ENCODE measurements around the gene ZBTB46.

DNA sequence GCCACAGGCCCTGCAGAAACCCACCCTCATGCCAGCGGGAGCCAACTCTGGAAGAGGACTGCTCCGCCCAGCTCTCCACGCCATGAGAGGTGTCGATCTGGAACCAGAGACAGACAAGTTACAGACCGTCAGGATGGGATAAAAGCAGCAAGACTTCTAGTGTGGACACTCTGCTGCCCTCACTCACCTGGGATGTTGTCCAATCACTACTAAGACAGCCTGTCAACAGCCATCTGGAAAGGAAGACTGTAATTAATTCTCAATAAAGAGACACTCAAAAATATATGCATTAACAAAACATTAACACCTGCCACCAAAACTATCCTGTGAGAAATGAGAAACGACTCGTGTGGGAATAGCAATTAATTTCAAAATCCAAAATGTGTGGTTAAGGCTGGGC is 63.2 kb downstream of the ZBTB46 start:
- TF ChIP-seq, protein P1, sequence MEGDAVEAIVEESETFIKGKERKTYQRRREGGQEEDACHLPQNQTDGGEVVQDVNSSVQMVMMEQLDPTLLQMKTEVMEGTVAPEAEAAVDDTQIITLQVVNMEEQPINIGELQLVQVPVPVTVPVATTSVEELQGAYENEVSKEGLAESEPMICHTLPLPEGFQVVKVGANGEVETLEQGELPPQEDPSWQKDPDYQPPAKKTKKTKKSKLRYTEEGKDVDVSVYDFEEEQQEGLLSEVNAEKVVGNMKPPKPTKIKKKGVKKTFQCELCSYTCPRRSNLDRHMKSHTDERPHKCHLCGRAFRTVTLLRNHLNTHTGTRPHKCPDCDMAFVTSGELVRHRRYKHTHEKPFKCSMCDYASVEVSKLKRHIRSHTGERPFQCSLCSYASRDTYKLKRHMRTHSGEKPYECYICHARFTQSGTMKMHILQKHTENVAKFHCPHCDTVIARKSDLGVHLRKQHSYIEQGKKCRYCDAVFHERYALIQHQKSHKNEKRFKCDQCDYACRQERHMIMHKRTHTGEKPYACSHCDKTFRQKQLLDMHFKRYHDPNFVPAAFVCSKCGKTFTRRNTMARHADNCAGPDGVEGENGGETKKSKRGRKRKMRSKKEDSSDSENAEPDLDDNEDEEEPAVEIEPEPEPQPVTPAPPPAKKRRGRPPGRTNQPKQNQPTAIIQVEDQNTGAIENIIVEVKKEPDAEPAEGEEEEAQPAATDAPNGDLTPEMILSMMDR (IDR thresholded peaks at IDR 0.05; ENCODE audit: borderline replicate concordance, extremely low read depth, low read length, poor library complexity, severe bottlenecking), result no peak
- no peak for TF ChIP-seq EZH2 (IDR thresholded peaks at IDR 0.05; ENCODE audit: borderline replicate concordance, low read depth, low read length, severe bottlenecking)

Measured in DND-41 (cell line).